GM12874 (cell line): ENCODE measurements around the gene ONECUT2.

Experiments
- CTCF ChIP-seq: IDR thresholded peaks from 2 replicates; pipeline ENCODE4 v1.5.1; 2011; ENCODE audit warnings: low read depth, mild to moderate bottlenecking, control low read depth, low read length, moderate library complexity; ENCODE audit not compliant: insufficient read depth

The ONECUT2 gene

GRCh38 chr18:57433482-57433881 is 1.7 kb upstream of the ONECUT2 start:
- TF ChIP-seq CTCF, result no peak

- TF ChIP-seq CTCF, result no peak
These were observed 1.1 kb upstream of the ONECUT2 start for GRCh38 chr18:57433934-57434535.

- TF ChIP-seq CTCF, result no peak
These were observed 644 bp downstream of the ONECUT2 start for GRCh38 chr18:57435846-57436190.

GRCh38 chr18:57436191-57436964 is 1.2 kb downstream of the ONECUT2 start:
- TF ChIP-seq CTCF, result no peak

- TF ChIP-seq CTCF, result no peak
These were observed 1.8 kb downstream of the ONECUT2 start for GRCh38 chr18:57436965-57437333.

- TF ChIP-seq CTCF, result no peak
These were observed 2.2 kb downstream of the ONECUT2 start for GRCh38 chr18:57437402-57437765.

- peak; percentile 95 for TF ChIP-seq CTCF
These were observed 2.8 kb downstream of the ONECUT2 start for GRCh38 chr18:57437766-57438671.
